Uterus (tissue), 2 donors: ENCODE results near the gene HLF.

ENCODE experiments used
- CTCF ChIP-seq, 4 experiments: fragments of 200-600 bp in 2 of 4; fragments of 450-650 bp in 2 of 4; sonication (generic) in 2 of 4; IDR thresholded peaks; one replicate each; pipeline ENCODE4 v1.5.1; 2016 to 2019; ENCODE audit warnings: antibody characterized with exemption in 4 of 4, mild to moderate bottlenecking in 2 of 4, moderate library complexity in 1 of 4
- POLR2A ChIP-seq, 2 donors: fragments of 450-650 bp; IDR thresholded peaks; one replicate each; pipeline ENCODE4 v1.6.1; 2016; ENCODE audit warnings: antibody characterized with exemption in 2 of 2, mild to moderate bottlenecking in 1 of 2, moderate library complexity in 1 of 2

GRCh38 chr17:55334285-55334684 lies 69.5 kb downstream of the HLF start:
- no peak for TF ChIP-seq POLR2A (IDR thresholded peaks at IDR 0.05)
- TF ChIP-seq CTCF (IDR thresholded peaks at IDR 0.05), result no peak
